ENCODE data around the gene SMIM35. TPM values are rescaled to one million over a fixed set of nuclear protein-coding genes. Genes with fewer than 3 reads are reported as not detected.
A peak's percentile ranks its signal among the peaks of the same experiment; 100 is the strongest.

The SMIM35 gene
- total RNA-seq, 1 donor from 2014 or later = not detected

- Mint-ChIP-seq H3K9me3 (ENCODE audit: unreplicated experiment) (peaks cover 6% of the 10 kb centered on the region), H3K4me1 (ENCODE audit: low read depth, unreplicated experiment) (peaks cover 2% of the 10 kb centered on the region), H3K4me3 (ENCODE audit: unreplicated experiment) (no peak overlapping the region), H3K27ac (ENCODE audit: unreplicated experiment) (no peak overlapping the region), H3K27me3 (ENCODE audit: unreplicated experiment) (peaks cover 8% of the 10 kb centered on the region), H3K36me3 (ENCODE audit: unreplicated experiment) (peaks cover 5% of the 10 kb centered on the region)
- DNase-seq = no peak
- TF ChIP-seq CTCF (IDR thresholded peaks at IDR 0.05; ENCODE audit: partially characterized antibody, unreplicated experiment) = no peak
These were observed 26.6 kb downstream of the SMIM35 start for GRCh38 chr11:118060081-118060661.

GRCh38 chr11:118059246-118059940 is 27.4 kb downstream of the SMIM35 start:
- Mint-ChIP-seq H3K9me3 (ENCODE audit: unreplicated experiment) (peaks cover 6% of the 10 kb centered on the region), H3K4me1 (ENCODE audit: low read depth, unreplicated experiment) (peaks cover 2% of the 10 kb centered on the region), H3K27ac (ENCODE audit: unreplicated experiment) (no peak overlapping the region), H3K4me3 (ENCODE audit: unreplicated experiment) (no peak overlapping the region), H3K27me3 (ENCODE audit: unreplicated experiment) (peaks cover 8% of the 10 kb centered on the region), H3K36me3 (ENCODE audit: unreplicated experiment) (peaks cover 5% of the 10 kb centered on the region)
- no peak for TF ChIP-seq CTCF (IDR thresholded peaks at IDR 0.05; ENCODE audit: partially characterized antibody, unreplicated experiment)
- DNase-seq = no peak

- peaks cover 6% of the 10 kb centered on the region for H3K9me3 Mint-ChIP-seq (ENCODE audit: unreplicated experiment)
- peaks cover 8% of the 10 kb centered on the region for H3K27me3 Mint-ChIP-seq (ENCODE audit: unreplicated experiment)
- H3K36me3 Mint-ChIP-seq (ENCODE audit: unreplicated experiment) = peaks cover 5% of the 10 kb centered on the region
- TF ChIP-seq CTCF (IDR thresholded peaks at IDR 0.05; ENCODE audit: partially characterized antibody, unreplicated experiment) = no peak
- no peak overlapping the region for H3K27ac Mint-ChIP-seq (ENCODE audit: unreplicated experiment)
- H3K4me1 Mint-ChIP-seq (ENCODE audit: low read depth, unreplicated experiment) = peaks cover 2% of the 10 kb centered on the region
- DNase-seq = no peak
- no peak overlapping the region for H3K4me3 Mint-ChIP-seq (ENCODE audit: unreplicated experiment)
These were observed 28.2 kb downstream of the SMIM35 start for GRCh38 chr11:118058311-118059245.

- H3K9me3 Mint-ChIP-seq (ENCODE audit: unreplicated experiment) = peaks cover 6% of the 10 kb centered on the region
- peaks cover 5% of the 10 kb centered on the region for H3K36me3 Mint-ChIP-seq (ENCODE audit: unreplicated experiment)
- H3K27me3 Mint-ChIP-seq (ENCODE audit: unreplicated experiment) = peaks cover 10% of the 10 kb centered on the region
- H3K4me3 Mint-ChIP-seq (ENCODE audit: unreplicated experiment) = peak overlapping the region; percentile 28
- H3K27ac Mint-ChIP-seq (ENCODE audit: unreplicated experiment) = no peak overlapping the region
- DNase-seq = no peak
- H3K4me1 Mint-ChIP-seq (ENCODE audit: low read depth, unreplicated experiment) = peaks cover 2% of the 10 kb centered on the region
- TF ChIP-seq CTCF (IDR thresholded peaks at IDR 0.05; ENCODE audit: partially characterized antibody, unreplicated experiment) = no peak
These were observed 29.3 kb downstream of the SMIM35 start for GRCh38 chr11:118057251-118058145.

All from glutamatergic neuron (in vitro differentiated cells).